Adrenal gland (tissue), 5 donors: ENCODE data around the gene ATP5MG.

Experiments
- POLR2A ChIP-seq, 2 donors: fragments of 450-650 bp; IDR thresholded peaks; one replicate each; pipeline ENCODE4 v1.6.1; 2017; ENCODE audit warnings: antibody characterized with exemption in 2 of 2, mild to moderate bottlenecking in 2 of 2, moderate library complexity in 1 of 2
- TF ChIP-seq, protein P1 (sequence below), 6 experiments: fragments of 450-650 bp in 4 of 6; fragments of 200-600 bp in 2 of 6; sonication (generic) in 1 of 6; IDR thresholded peaks; 1 replicate in 5 of 6; 2 replicates in 1 of 6; pipeline versions ENCODE4 v1.5.1 to v1.8.0; 2016 to 2021; ENCODE audit warnings: antibody characterized with exemption in 6 of 6, mild to moderate bottlenecking in 2 of 6, moderate library complexity in 1 of 6
- donor health status: DM: no; HTN: no; CAD: no.

DNA sequence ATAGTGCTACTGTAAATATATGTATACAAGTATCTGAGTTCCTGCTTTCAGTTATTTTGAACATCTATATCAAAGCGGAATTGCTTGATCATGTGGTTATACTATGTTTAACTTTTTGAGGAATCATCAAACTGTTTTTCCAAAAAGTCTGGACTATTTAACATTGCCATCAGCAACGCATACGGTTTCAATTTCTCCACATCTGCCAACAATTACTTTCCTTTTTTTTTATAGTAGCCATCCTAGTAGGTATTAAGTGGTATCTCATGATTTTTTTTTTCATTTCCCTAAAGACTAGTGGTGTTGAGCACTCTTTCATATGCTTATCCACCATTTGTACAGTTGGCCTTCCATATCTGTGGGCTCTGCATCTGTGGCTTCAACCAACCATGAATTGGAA, 43.3 kb upstream of the ATP5MG start:
- TF ChIP-seq POLR2A (IDR thresholded peaks at IDR 0.05): no peak
- TF ChIP-seq, protein P1, sequence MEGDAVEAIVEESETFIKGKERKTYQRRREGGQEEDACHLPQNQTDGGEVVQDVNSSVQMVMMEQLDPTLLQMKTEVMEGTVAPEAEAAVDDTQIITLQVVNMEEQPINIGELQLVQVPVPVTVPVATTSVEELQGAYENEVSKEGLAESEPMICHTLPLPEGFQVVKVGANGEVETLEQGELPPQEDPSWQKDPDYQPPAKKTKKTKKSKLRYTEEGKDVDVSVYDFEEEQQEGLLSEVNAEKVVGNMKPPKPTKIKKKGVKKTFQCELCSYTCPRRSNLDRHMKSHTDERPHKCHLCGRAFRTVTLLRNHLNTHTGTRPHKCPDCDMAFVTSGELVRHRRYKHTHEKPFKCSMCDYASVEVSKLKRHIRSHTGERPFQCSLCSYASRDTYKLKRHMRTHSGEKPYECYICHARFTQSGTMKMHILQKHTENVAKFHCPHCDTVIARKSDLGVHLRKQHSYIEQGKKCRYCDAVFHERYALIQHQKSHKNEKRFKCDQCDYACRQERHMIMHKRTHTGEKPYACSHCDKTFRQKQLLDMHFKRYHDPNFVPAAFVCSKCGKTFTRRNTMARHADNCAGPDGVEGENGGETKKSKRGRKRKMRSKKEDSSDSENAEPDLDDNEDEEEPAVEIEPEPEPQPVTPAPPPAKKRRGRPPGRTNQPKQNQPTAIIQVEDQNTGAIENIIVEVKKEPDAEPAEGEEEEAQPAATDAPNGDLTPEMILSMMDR (IDR thresholded peaks at IDR 0.05): no peak
